Fibroblast of upper back skin (primary cell): Measurements from ENCODE around the gene KIFC1.
"Not testable (repeated sequence)": the region's sequence is repeated elsewhere in the genome, so short reads cannot be mapped to it uniquely, and the experiment has no call there.

ENCODE experiments used
- DNase-seq: peaks from one replicate; pipeline ENCODE4 v3.0.0-alpha.2; 2013

The KIFC1 gene

GRCh38 chr6:33375143-33375671 is 16.4 kb upstream of the KIFC1 start:
- peak; percentile 88 for DNase-seq

DNA sequence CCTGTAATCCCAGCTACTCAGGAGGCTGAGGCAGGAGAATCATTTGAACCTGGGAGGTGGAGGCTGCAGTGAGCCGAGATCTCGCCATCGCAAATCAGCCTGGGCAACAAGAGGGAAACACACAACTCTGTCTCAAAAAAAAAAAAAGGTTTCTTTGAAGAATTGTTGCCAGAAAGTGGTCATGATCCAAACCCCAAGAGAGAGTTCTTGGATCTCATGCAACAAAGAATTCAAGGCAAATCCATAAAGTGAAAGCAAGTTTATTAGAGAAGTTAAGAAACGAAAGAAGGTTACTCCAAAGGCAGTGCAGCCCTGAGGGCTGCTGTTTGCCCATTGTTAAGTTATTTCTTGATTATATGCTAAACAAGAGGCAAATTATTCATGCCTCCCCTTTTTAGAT is 14.5 kb upstream of the KIFC1 start:
- peak; percentile 18 for DNase-seq

GRCh38 chr6:33379184-33379583 is 12.4 kb upstream of the KIFC1 start:
- DNase-seq: not testable (repeated sequence)

DNA sequence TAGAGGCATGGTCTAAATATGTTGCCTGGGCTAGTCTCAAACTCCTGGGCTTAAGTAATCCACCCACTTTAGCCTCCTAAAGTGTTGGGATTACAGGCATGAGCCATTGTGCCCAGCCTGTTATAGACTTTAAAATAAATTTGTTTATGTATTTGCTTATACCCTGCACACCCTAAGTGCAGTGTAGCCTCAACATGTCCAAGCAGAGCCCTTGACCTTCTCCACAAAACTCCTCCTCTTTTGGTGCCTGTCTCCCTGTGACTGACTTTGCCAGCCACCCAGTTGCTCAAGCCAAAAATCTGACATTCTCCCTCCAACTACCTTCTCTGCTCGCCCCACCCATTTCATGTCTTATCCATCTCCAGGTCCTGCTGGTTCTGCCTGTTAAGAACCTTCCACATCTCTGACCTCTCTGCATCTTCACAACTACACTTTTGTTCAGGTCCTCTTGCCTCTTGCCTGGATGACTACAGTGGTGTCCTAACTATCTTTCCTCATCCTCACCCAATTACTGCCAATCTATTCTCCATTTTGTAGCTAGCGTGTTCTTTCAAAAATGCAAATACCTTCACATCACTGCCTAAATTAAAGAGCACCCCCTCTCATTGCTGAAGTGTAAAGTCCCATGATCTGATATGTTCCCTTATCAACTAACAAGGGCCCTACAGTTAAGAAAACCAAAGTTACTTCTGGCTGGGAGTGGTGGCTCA is 11.2 kb upstream of the KIFC1 start:
- DNase-seq: no peak

- no peak for DNase-seq
Observed at GRCh38 chr6:33383427-33384185, 8.0 kb upstream of the KIFC1 start.

- DNase-seq: peak; percentile 74
Observed at GRCh38 chr6:33384581-33385020, 7.0 kb upstream of the KIFC1 start.

DNA sequence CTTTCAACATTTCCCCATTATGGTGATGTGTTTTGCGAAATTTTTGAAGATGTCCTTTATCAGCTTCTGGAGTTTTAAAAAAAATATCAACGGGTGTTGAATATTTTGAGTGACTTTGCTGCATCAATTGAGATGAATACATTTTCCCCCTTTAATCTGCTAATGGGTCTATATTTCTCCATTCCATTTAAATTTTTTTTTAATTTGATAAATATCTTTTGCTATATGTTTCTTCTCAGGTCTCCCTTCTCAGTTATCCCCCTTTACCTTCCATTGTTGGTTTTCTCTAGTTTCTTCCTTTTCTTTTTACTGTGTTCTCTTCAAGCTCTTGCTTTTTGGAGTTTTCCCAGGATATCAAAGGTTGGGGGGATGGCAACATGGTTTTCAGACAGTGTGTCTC is 1.4 kb upstream of the KIFC1 start:
- no peak for DNase-seq

DNA sequence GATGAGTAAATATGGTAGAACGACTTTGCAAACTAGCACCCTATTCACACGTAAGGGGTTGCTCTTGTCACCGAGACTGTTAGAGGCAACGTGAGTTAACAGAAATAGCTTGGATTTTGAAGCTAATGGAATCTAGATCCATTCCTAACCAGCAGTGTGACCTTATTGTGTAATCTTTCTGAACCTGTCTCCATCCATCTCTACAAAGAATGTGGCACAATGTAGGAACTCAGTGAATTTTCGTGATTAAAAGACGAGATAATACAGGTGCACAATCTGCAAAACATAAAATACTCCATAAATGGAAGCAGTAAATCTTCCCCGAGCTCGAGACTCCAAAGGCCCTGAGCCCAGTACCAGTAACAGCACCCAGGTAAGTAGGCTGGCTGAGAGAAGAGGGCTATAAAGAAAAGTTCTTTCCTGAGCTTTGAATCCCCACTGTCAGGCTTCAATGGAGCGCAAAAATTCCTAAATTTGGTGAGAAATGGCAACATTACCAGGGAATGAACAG is 801 bp upstream of the KIFC1 start:
- no peak for DNase-seq

GRCh38 chr6:33391922-33392594 is 435 bp downstream of the KIFC1 start:
- no peak for DNase-seq

- DNase-seq: no peak
Observed at GRCh38 chr6:33392595-33392948, 949 bp downstream of the KIFC1 start.

- DNase-seq: no peak
Observed at GRCh38 chr6:33392979-33393378, 1.4 kb downstream of the KIFC1 start.

DNA sequence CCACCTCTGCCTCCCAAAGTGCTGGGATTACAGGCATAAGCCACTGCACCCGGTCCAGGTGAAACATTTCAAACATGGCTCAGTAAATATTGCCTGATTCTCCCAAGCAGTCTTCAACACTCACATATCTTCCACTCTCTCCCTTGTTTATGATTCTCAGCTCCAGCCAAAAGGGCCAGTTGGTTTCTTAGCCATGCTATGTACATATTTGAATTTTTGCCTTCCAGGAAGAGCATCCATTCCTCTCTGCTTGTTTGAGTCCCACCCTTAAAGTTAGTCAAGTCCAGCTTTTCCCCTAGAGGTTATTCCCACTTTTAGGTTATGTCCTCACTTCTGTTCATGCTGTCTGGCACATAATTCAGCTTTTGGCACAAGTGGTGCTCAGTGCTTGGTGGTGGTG is 5.9 kb downstream of the KIFC1 start:
- no peak for DNase-seq

DNA sequence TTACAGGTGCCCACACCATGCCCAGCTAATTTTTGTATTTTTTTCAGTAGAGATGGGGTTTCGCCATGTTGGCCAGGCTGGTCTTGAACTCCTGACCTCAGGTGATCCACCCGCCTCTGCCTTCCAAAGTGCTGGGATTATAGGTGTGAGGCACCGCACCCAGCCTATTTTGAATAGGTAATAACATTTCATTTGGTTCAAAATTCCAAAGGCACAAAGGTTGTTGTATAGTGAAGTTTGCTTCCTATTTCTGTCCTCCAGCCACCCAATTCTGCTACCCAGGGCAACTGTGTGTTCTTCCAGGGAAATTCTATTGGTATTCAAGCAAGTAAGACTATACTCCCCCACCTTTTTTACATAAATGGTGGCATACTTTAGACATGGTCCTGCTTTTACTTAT is 7.0 kb downstream of the KIFC1 start:
- DNase-seq: not testable (repeated sequence)

DNA sequence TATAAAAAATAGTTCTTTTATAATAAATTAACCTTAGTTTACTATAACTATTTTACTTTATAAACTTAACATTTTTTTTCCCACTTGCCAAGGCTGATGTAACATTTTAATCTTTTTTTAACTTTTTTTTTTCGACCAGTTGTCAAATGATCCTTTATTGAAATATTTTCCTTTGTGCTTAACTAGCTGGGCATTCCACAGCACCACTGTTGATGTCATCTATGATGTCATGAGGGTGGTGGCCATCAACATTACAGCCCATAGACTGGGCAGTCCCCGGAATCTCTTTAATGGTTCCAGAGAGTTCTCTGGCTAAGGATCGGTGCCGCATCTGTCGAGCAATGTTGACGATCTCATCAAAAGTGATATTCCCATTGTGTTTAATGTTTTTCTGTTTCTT is 8.3 kb downstream of the KIFC1 start:
- not testable (repeated sequence) for DNase-seq

DNA sequence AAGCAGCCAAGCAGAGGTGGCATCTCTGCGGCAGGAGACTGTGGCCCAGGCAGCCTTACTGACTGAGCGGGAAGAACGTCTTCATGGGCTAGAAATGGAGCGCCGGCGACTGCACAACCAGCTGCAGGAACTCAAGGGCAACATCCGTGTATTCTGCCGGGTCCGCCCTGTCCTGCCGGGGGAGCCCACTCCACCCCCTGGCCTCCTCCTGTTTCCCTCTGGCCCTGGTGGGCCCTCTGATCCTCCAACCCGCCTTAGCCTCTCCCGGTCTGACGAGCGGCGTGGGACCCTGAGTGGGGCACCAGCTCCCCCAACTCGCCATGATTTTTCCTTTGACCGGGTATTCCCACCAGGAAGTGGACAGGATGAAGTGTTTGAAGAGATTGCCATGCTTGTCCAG is 13.3 kb downstream of the KIFC1 start:
- no peak for DNase-seq

DNA sequence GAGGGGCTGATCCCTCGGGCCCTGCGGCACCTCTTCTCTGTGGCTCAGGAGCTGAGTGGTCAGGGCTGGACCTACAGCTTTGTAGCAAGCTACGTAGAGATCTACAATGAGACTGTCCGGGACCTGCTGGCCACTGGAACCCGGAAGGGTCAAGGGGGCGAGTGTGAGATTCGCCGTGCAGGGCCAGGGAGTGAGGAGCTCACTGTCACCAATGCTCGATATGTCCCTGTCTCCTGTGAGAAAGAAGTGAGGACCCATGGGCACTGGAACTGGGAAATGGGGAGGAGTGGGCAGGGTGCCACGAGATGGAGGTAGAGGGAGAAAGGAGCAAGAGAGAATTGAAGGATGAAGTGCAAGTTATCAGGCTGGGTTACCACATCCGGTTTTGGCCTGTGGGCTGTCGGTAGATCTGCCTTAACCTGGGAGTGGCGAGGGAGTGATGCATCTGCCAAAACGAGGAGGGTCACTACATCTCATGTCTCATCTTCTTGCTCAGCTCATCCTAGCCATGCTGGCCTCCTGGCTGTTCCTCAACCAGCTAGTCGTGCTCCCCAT is 13.8 kb downstream of the KIFC1 start:
- DNase-seq: no peak

DNA sequence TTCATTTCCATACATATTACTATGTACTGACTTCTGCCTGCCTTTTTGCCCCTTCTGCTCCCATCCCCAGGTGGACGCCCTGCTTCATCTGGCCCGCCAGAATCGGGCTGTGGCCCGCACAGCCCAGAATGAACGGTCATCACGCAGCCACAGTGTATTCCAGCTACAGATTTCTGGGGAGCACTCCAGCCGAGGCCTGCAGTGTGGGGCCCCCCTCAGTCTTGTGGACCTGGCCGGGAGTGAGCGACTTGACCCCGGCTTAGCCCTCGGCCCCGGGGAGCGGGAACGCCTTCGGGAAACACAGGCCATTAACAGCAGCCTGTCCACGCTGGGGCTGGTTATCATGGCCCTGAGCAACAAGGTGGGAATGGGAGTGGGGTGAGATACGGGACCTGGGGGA is 14.5 kb downstream of the KIFC1 start:
- no peak for DNase-seq

GRCh38 chr6:33407132-33407718 is 15.6 kb downstream of the KIFC1 start:
- DNase-seq: peak; percentile 41

- DNase-seq: peak; percentile 98
Observed at GRCh38 chr6:33410050-33410710, 18.6 kb downstream of the KIFC1 start.

- DNase-seq: peak; percentile 80
Observed at GRCh38 chr6:33410711-33411631, 19.3 kb downstream of the KIFC1 start, which contains the start of gene PHF1. PHF1 (plus strand) TSS chr6:33411014; CDS start chr6:33412264, 1,250 bp downstream.

- DNase-seq: no peak
Observed at GRCh38 chr6:33411632-33412005, 20.0 kb downstream of the KIFC1 start.
